Measurements from ENCODE around the gene GALNTL6. TPM values are rescaled to one million over a fixed set of nuclear protein-coding genes. Genes with fewer than 3 reads are reported as not detected.

Gene GALNTL6
- total and polyA plus RNA-seq, 2 of the 4 experiments (the other 2 are of a cell fraction), result under 0.01 TPM; not detected in 1

- no peak overlapping the region for H3K27ac ChIP-seq (ENCODE audit: insufficient read depth, low read length)
- no peak overlapping the region for H2BK120ac ChIP-seq (ENCODE audit: low read depth, low read length)
- no peaks in the 10 kb centered on the region for H3K79me1 ChIP-seq (ENCODE audit: low read depth in 1 of 2, low read length in 2 of 2)
- no TSS peak for BruUV-seq (replicated peaks)
- no peak overlapping the region for H2BK5ac ChIP-seq (ENCODE audit: low read depth, low read length, poor library complexity, severe bottlenecking)
- no peak overlapping the region for H4K5ac ChIP-seq (ENCODE audit: low read depth, low read length)
- H2AK5ac ChIP-seq (ENCODE audit: low read depth, low read length), result no peak overlapping the region
- H2AFZ ChIP-seq (replicated peaks; ENCODE audit: low read length, poor library complexity), result no peak overlapping the region
- WGBS, 2 experiments (ENCODE audit: extremely low coverage in 2 of 2, insufficient read length in 1 of 2), result no CpG with 5 or more reads among the region's 3 CpGs
- CTCF ChIA-PET, result no interaction called here
- no peak overlapping the region for H2BK15ac ChIP-seq (ENCODE audit: low read depth, low read length)
- no peak overlapping the region for H3K56ac ChIP-seq (ENCODE audit: extremely low read depth, insufficient read depth, low read length)
- H2BK20ac ChIP-seq (ENCODE audit: low read depth, low read length), result no peak overlapping the region
- POLR2A ChIA-PET (ENCODE audit: unreplicated experiment), result no interaction called here
- H3K4me3 ChIP-seq (ENCODE audit: insufficient read depth, low read depth, low read length), result no peak overlapping the region
- no peak for ATAC-seq (ENCODE audit: low read depth)
- no peak overlapping the region for H3K9ac ChIP-seq (ENCODE audit: low read depth, low read length)
- no peak overlapping the region for H3K14ac ChIP-seq (replicated peaks; ENCODE audit: low read depth, low read length)
- intact Hi-C loops (cut with micrococcal nuclease) (no loop called here), dilution Hi-C loops (cut with HindIII; ENCODE audit: low sequenced_read_pairs, unreplicated experiment) (no loop called here), in situ Hi-C loops (cut with MboI; ENCODE audit: low sequenced_read_pairs) (no loop called here)
- no peaks in the 10 kb centered on the region for H3K9me1 ChIP-seq (ENCODE audit: insufficient read depth, low read length)
- TF ChIP-seq, protein P1, sequence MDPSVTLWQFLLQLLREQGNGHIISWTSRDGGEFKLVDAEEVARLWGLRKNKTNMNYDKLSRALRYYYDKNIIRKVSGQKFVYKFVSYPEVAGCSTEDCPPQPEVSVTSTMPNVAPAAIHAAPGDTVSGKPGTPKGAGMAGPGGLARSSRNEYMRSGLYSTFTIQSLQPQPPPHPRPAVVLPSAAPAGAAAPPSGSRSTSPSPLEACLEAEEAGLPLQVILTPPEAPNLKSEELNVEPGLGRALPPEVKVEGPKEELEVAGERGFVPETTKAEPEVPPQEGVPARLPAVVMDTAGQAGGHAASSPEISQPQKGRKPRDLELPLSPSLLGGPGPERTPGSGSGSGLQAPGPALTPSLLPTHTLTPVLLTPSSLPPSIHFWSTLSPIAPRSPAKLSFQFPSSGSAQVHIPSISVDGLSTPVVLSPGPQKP (IDR thresholded peaks at IDR 0.05; ENCODE audit: borderline replicate concordance, low read depth, low read length), result no peak
- TF ChIP-seq RAD21 (IDR thresholded peaks at IDR 0.05; ENCODE audit: low read length), result no peak
- no peak for TF ChIP-seq MAFK (IDR thresholded peaks at IDR 0.05; ENCODE audit: low read depth, low read length)
- no peak for TF ChIP-seq FOS (IDR thresholded peaks at IDR 0.05; ENCODE audit: low read depth, low read length)
- TF ChIP-seq RCOR1 (IDR thresholded peaks at IDR 0.05; ENCODE audit: insufficient replicate concordance, low read length), result no peak
- no peak for TF ChIP-seq MXI1 (IDR thresholded peaks at IDR 0.05; ENCODE audit: borderline replicate concordance, low read depth, low read length)
- TF ChIP-seq POLR2A (IDR thresholded peaks at IDR 0.05; ENCODE audit: low read depth, low read length), result no peak
- TF ChIP-seq RFX5 (IDR thresholded peaks at IDR 0.05; ENCODE audit: low read depth, low read length), result no peak
- no peak for TF ChIP-seq CTCF (conservative IDR thresholded peaks at IDR 0.05; ENCODE audit: low read depth, low read length)
- TF ChIP-seq BHLHE40 (IDR thresholded peaks at IDR 0.05; ENCODE audit: low read depth, low read length), result no peak
- no peak for TF ChIP-seq SMC3 (IDR thresholded peaks at IDR 0.05; ENCODE audit: low read depth, low read length)
- no peak for TF ChIP-seq NFE2L2 (IDR thresholded peaks at IDR 0.05; ENCODE audit: low read depth, low read length)
- TF ChIP-seq CHD1 (IDR thresholded peaks at IDR 0.05; ENCODE audit: low read depth, low read length), result no peak
- TF ChIP-seq CEBPB (IDR thresholded peaks at IDR 0.05; ENCODE audit: low read depth, low read length), result no peak
- no peak overlapping the region for H3K4ac ChIP-seq (ENCODE audit: low read depth, low read length)
- H2AK9ac ChIP-seq (replicated peaks; ENCODE audit: low read depth, low read length, poor library complexity), result no peak overlapping the region
- H4K91ac ChIP-seq (ENCODE audit: insufficient read depth, low read depth, low read length), result no peak overlapping the region
- H3K23ac ChIP-seq (ENCODE audit: low read depth, low read length), result no peak overlapping the region
- DNase-seq, result no peak
- H3K36me3 ChIP-seq (ENCODE audit: control insufficient read depth, insufficient read depth, low read length), result no peaks in the 10 kb centered on the region
- no peaks in the 10 kb centered on the region for H4K20me1 ChIP-seq (ENCODE audit: insufficient read depth, low read length)
- H3K18ac ChIP-seq (ENCODE audit: low read depth, low read length), result no peak overlapping the region
- no peaks in the 10 kb centered on the region for H3K27me3 ChIP-seq (ENCODE audit: control insufficient read depth, insufficient read depth, low read length)
- H3K9me3 ChIP-seq (ENCODE audit: control insufficient read depth, insufficient read depth, low read length), result peaks cover 5% of the 10 kb centered on the region
- H3K4me1 ChIP-seq (ENCODE audit: control insufficient read depth, insufficient read depth, low read length), result no peaks in the 10 kb centered on the region
- no peak overlapping the region for H4K8ac ChIP-seq (ENCODE audit: low read depth in 2 of 2, low read length in 2 of 2)
- H3K4me2 ChIP-seq (ENCODE audit: low read depth, low read length), result no peak overlapping the region
These were observed 27.8 kb upstream of the GALNTL6 start for GRCh38 chr4:171785388-171785787.
